Panc1 (cell line): ENCODE results near the gene STK10.

Experiments
- CTCF ChIP-seq: fragments of 450-650 bp; IDR thresholded peaks from 2 replicates; pipeline ENCODE4 v1.5.1; 2017; ENCODE audit warnings: mild to moderate bottlenecking
- POLR2AphosphoS5 ChIP-seq: IDR thresholded peaks from 2 replicates; pipeline ENCODE4 v1.6.1; 2012; ENCODE audit warnings: mild to moderate bottlenecking, low read depth, low read length, moderate library complexity
- REST ChIP-seq, 2 experiments: IDR thresholded peaks; 2 replicates each; pipeline ENCODE4 v1.6.1; 2011 to 2012; ENCODE audit warnings: low read depth in 2 of 2, control low read depth in 1 of 2, low read length in 1 of 2, mild to moderate bottlenecking in 1 of 2, moderate library complexity in 1 of 2; ENCODE audit not compliant: insufficient read depth in 1 of 2

GRCh38 chr5:172153695-172154094, 34.3 kb downstream of the STK10 start:
- no peak for TF ChIP-seq CTCF
- TF ChIP-seq POLR2AphosphoS5: no peak
- no peak for TF ChIP-seq REST (IDR thresholded peaks at IDR 0.05; ENCODE audit: insufficient read depth in 1 of 2, low read depth in 2 of 2, low read length in 1 of 2)
